Measurements from ENCODE around the gene KRTAP12-3. TPM values are rescaled to one million over a fixed set of nuclear protein-coding genes. Genes with fewer than 3 reads are reported as not detected.
"Not testable (repeated sequence)": the region's sequence is repeated elsewhere in the genome, so short reads cannot be mapped to it uniquely, and the experiment has no call there.

The KRTAP12-3 gene
- total RNA-seq, 2 experiments from 2014 or later: not detected

GRCh38 chr21:44684077-44684476, 26.3 kb downstream of the KRTAP12-3 start:
- ChIA-PET CTCF (no interaction called here), POLR2A (no interaction called here)
- H3K27me3 Mint-ChIP-seq: peaks cover 9% of the 10 kb centered on the region
- H3K9me3 Mint-ChIP-seq: no peaks in the 10 kb centered on the region
- H3K36me3 Mint-ChIP-seq: no peaks in the 10 kb centered on the region
- DNase-seq: no peak
- no peak overlapping the region for H3K27ac Mint-ChIP-seq
- H3K4me3 Mint-ChIP-seq: no peak overlapping the region
- intact Hi-C loops (cut with micrococcal nuclease): no loop called here
- peaks cover 6% of the 10 kb centered on the region for H3K4me1 Mint-ChIP-seq (ENCODE audit: low read depth)

- Mint-ChIP-seq H3K9me3 (no peaks in the 10 kb centered on the region), H3K4me1 (ENCODE audit: low read depth) (peaks cover 6% of the 10 kb centered on the region), H3K36me3 (no peaks in the 10 kb centered on the region), H3K27me3 (peaks cover 9% of the 10 kb centered on the region), H3K27ac (no peak overlapping the region), H3K4me3 (no peak overlapping the region)
- intact Hi-C loops (cut with micrococcal nuclease): no loop called here
- POLR2A ChIA-PET: no interaction called here
- DNase-seq: no peak
- CTCF ChIA-PET: no interaction called here
Measured at GRCh38 chr21:44684483-44684882, 26.8 kb downstream of the KRTAP12-3 start.

GRCh38 chr21:44685050-44685449, 27.3 kb downstream of the KRTAP12-3 start:
- CTCF ChIA-PET; POLR2A ChIA-PET; H3K4me3 Mint-ChIP-seq; intact Hi-C loops (cut with micrococcal nuclease); H3K4me1 Mint-ChIP-seq (ENCODE audit: low read depth); H3K36me3 Mint-ChIP-seq; DNase-seq; H3K27me3 Mint-ChIP-seq; H3K9me3 Mint-ChIP-seq; H3K27ac Mint-ChIP-seq: not testable (repeated sequence)

GRCh38 chr21:44686000-44686781, 28.5 kb downstream of the KRTAP12-3 start:
- Mint-ChIP-seq H3K9me3 (no peaks in the 10 kb centered on the region), H3K27me3 (peaks cover 9% of the 10 kb centered on the region), H3K4me1 (ENCODE audit: low read depth) (peaks cover 6% of the 10 kb centered on the region), H3K27ac (no peak overlapping the region), H3K4me3 (no peak overlapping the region), H3K36me3 (no peaks in the 10 kb centered on the region)
- intact Hi-C loops (cut with micrococcal nuclease): no loop called here
- no peak for DNase-seq
- ChIA-PET POLR2A (no interaction called here), CTCF (no interaction called here)

- H3K27me3 Mint-ChIP-seq: peaks cover 9% of the 10 kb centered on the region
- CTCF ChIA-PET: no interaction called here
- intact Hi-C loops (cut with micrococcal nuclease): no loop called here
- H3K36me3 Mint-ChIP-seq: no peaks in the 10 kb centered on the region
- H3K4me1 Mint-ChIP-seq (ENCODE audit: low read depth): peaks cover 9% of the 10 kb centered on the region
- DNase-seq: no peak
- no peak overlapping the region for H3K4me3 Mint-ChIP-seq
- H3K27ac Mint-ChIP-seq: no peak overlapping the region
- POLR2A ChIA-PET: no interaction called here
- peaks cover under 1% of the 10 kb centered on the region for H3K9me3 Mint-ChIP-seq
Measured at GRCh38 chr21:44686843-44687561, 29.3 kb downstream of the KRTAP12-3 start.

- ChIA-PET POLR2A (no interaction called here), CTCF (no interaction called here)
- H3K27me3 Mint-ChIP-seq: peaks cover 9% of the 10 kb centered on the region
- peaks cover 4% of the 10 kb centered on the region for H3K36me3 Mint-ChIP-seq
- no peak for DNase-seq
- peaks cover 9% of the 10 kb centered on the region for H3K4me1 Mint-ChIP-seq (ENCODE audit: low read depth)
- H3K4me3 Mint-ChIP-seq: no peak overlapping the region
- peaks cover 7% of the 10 kb centered on the region for H3K9me3 Mint-ChIP-seq
- H3K27ac Mint-ChIP-seq: no peak overlapping the region
- intact Hi-C loops (cut with micrococcal nuclease): no loop called here
Measured at GRCh38 chr21:44687671-44688070, 29.9 kb downstream of the KRTAP12-3 start.

GRCh38 chr21:44689740-44690139, 32.0 kb downstream of the KRTAP12-3 start:
- CTCF ChIA-PET; H3K27me3 Mint-ChIP-seq; intact Hi-C loops (cut with micrococcal nuclease); POLR2A ChIA-PET; DNase-seq; H3K36me3 Mint-ChIP-seq; H3K4me3 Mint-ChIP-seq; H3K27ac Mint-ChIP-seq: not testable (repeated sequence)
- Mint-ChIP-seq H3K9me3 (peaks cover 17% of the 10 kb centered on the region), H3K4me1 (ENCODE audit: low read depth) (peaks cover 11% of the 10 kb centered on the region)

- H3K27ac Mint-ChIP-seq: no peak overlapping the region
Measured at GRCh38 chr21:44691686-44692085, 34.0 kb downstream of the KRTAP12-3 start.

GRCh38 chr21:44692798-44693512, 35.2 kb downstream of the KRTAP12-3 start:
- H3K4me3 Mint-ChIP-seq: no peak overlapping the region
- peaks cover 17% of the 10 kb centered on the region for H3K9me3 Mint-ChIP-seq
- H3K27ac Mint-ChIP-seq: no peak overlapping the region
- H3K4me1 Mint-ChIP-seq (ENCODE audit: low read depth): peaks cover 6% of the 10 kb centered on the region
- POLR2A ChIA-PET: no interaction called here
- CTCF ChIA-PET: no interaction called here
- no peak for DNase-seq
- H3K27me3 Mint-ChIP-seq: peaks cover 20% of the 10 kb centered on the region
- intact Hi-C loops (cut with micrococcal nuclease): no loop called here
- H3K36me3 Mint-ChIP-seq: peaks cover 8% of the 10 kb centered on the region

More at GRCh38 chr21:44691686-44692085, 34.0 kb downstream of the KRTAP12-3 start:
- Mint-ChIP-seq H3K27me3 (peaks cover 11% of the 10 kb centered on the region), H3K36me3 (peaks cover 8% of the 10 kb centered on the region), H3K9me3 (peaks cover 17% of the 10 kb centered on the region), H3K4me3 (no peak overlapping the region), H3K4me1 (ENCODE audit: low read depth) (peaks cover 8% of the 10 kb centered on the region)
- POLR2A ChIA-PET: no interaction called here
- CTCF ChIA-PET: interaction anchor here (0.9 kb wide), 1 partner anchor 12 kb away, joined by 3 read pairs; no protein-coding TSS in a partner anchor
- no peak for DNase-seq
- intact Hi-C loops (cut with micrococcal nuclease): no loop called here

- intact Hi-C loops (cut with micrococcal nuclease): no loop called here
- Mint-ChIP-seq H3K9me3 (peaks cover 17% of the 10 kb centered on the region), H3K27me3 (peaks cover 33% of the 10 kb centered on the region), H3K4me3 (no peak overlapping the region), H3K27ac (no peak overlapping the region), H3K36me3 (peaks cover 8% of the 10 kb centered on the region), H3K4me1 (ENCODE audit: low read depth) (peaks cover 6% of the 10 kb centered on the region)
- DNase-seq: no peak
- ChIA-PET CTCF (no interaction called here), POLR2A (no interaction called here)
Measured at GRCh38 chr21:44694776-44695175, 37.0 kb downstream of the KRTAP12-3 start.

- intact Hi-C loops (cut with micrococcal nuclease): no loop called here
- Mint-ChIP-seq H3K27me3 (peaks cover 37% of the 10 kb centered on the region), H3K27ac (no peak overlapping the region), H3K9me3 (peaks cover 17% of the 10 kb centered on the region), H3K4me1 (ENCODE audit: low read depth) (peaks cover 6% of the 10 kb centered on the region), H3K4me3 (no peak overlapping the region), H3K36me3 (peaks cover 8% of the 10 kb centered on the region)
- DNase-seq: no peak
- CTCF ChIA-PET: no interaction called here
- POLR2A ChIA-PET: no interaction called here
Measured at GRCh38 chr21:44695184-44695583, 37.5 kb downstream of the KRTAP12-3 start.

- peaks cover 39% of the 10 kb centered on the region for H3K27me3 Mint-ChIP-seq
- CTCF ChIA-PET: no interaction called here
- intact Hi-C loops (cut with micrococcal nuclease): no loop called here
- H3K4me1 Mint-ChIP-seq (ENCODE audit: low read depth): peaks cover 6% of the 10 kb centered on the region
- peaks cover 8% of the 10 kb centered on the region for H3K36me3 Mint-ChIP-seq
- H3K27ac Mint-ChIP-seq: no peak overlapping the region
- no peak overlapping the region for H3K4me3 Mint-ChIP-seq
- H3K9me3 Mint-ChIP-seq: peaks cover 17% of the 10 kb centered on the region
- POLR2A ChIA-PET: no interaction called here
- no peak for DNase-seq
Measured at GRCh38 chr21:44695641-44696040, 37.9 kb downstream of the KRTAP12-3 start.
